Body of pancreas (tissue), 4 donors: ENCODE measurements around the gene CLEC9A. TPM values are rescaled to one million over a fixed set of nuclear protein-coding genes. Genes with fewer than 3 reads are reported as not detected.

Experiments
- ATAC-seq: fragments of 150-250 bp; one replicate; pipeline ENCODE4 v1.9.1; 2016
- DNase-seq, 4 donors: peaks; one replicate each; pipeline ENCODE4 v3.0.0-alpha.2; 2019
- H3K27ac ChIP-seq, 4 donors: fragments of 200-600 bp; sonication (generic); 1 replicate in 3 of 4; 2 replicates in 1 of 4; pipeline versions ENCODE4 v1.5.1 to v1.6.1; 2016 to 2019; ENCODE audit warnings: mild to moderate bottlenecking in 1 of 4, mixed read lengths in 1 of 4, moderate library complexity in 1 of 4
- H3K27me3 ChIP-seq, 2 donors: fragments of 200-600 bp; sonication (generic); one replicate each; pipeline ENCODE4 v1.6.0; 2016; ENCODE audit warnings: mild to moderate bottlenecking in 1 of 2
- H3K36me3 ChIP-seq, 2 donors: fragments of 200-600 bp; sonication (generic); replicated peaks in 1 of 2; 2 replicates each; pipeline ENCODE4 v1.5.1; 2016; ENCODE audit warnings: low read depth in 2 of 2; ENCODE audit not compliant: insufficient read depth in 1 of 2
- H3K4me1 ChIP-seq: fragments of 200-600 bp; sonication (generic); one replicate; pipeline ENCODE4 v1.6.0; 2016
- H3K4me3 ChIP-seq, 2 donors: fragments of 200-600 bp; sonication (generic); 1 replicate in 1 of 2; 2 replicates in 1 of 2; pipeline ENCODE4 v1.5.1; 2016 to 2019
- H3K9me3 ChIP-seq, 3 donors: fragments of 200-600 bp; sonication (generic); 1 replicate in 2 of 3; 2 replicates in 1 of 3; pipeline ENCODE4 v1.5.1; 2016
- POLR2A ChIP-seq, 3 donors: fragments of 450-650 bp; IDR thresholded peaks; one replicate each; pipeline ENCODE4 v1.6.1; 2016; ENCODE audit warnings: antibody characterized with exemption in 3 of 3, mild to moderate bottlenecking in 2 of 3
- WGBS, 2 donors: methylation state at CpG; one replicate each; pipeline ENCODE4 v1.1.5; 2017; 5-methylcytosine and 5-hydroxymethylcytosine counted together
- intact Hi-C: fragments of 100-400 bp; cut with DNase I; formaldehyde crosslinking; loops from one replicate; pipeline ENCODE4 v1.15.1; 2023
- total RNA-seq, 2 donors: library from RNA; depleted of rRNA; stranded (reverse); fragments of >200 nt; gene quantifications; one replicate each; pipeline ENCODE4 v1.1.0, GENCODE V29; 2016
- TF ChIP-seq, protein P1 (sequence below), 7 experiments: fragments of 450-650 bp in 4 of 7; fragments of 200-600 bp in 3 of 7; sonication (generic) in 3 of 7; IDR thresholded peaks; one replicate each; pipeline ENCODE4 v1.5.1; 2016 to 2019; ENCODE audit warnings: antibody characterized with exemption in 7 of 7

Gene CLEC9A
- total RNA-seq, 2 donors from 2014 or later, result 0.26 TPM; not detected in 1

- peak overlapping the region in 1 of 4 donors; percentile 2 for H3K27ac ChIP-seq
- no peak for ATAC-seq
- H3K4me1 ChIP-seq, result no peaks in the 10 kb centered on the region
- no peak for DNase-seq
- H3K4me3 ChIP-seq, result no peak overlapping the region
- H3K9me3 ChIP-seq, result no peaks in the 10 kb centered on the region
- no peaks in the 10 kb centered on the region for H3K36me3 ChIP-seq
- TF ChIP-seq, protein P1, sequence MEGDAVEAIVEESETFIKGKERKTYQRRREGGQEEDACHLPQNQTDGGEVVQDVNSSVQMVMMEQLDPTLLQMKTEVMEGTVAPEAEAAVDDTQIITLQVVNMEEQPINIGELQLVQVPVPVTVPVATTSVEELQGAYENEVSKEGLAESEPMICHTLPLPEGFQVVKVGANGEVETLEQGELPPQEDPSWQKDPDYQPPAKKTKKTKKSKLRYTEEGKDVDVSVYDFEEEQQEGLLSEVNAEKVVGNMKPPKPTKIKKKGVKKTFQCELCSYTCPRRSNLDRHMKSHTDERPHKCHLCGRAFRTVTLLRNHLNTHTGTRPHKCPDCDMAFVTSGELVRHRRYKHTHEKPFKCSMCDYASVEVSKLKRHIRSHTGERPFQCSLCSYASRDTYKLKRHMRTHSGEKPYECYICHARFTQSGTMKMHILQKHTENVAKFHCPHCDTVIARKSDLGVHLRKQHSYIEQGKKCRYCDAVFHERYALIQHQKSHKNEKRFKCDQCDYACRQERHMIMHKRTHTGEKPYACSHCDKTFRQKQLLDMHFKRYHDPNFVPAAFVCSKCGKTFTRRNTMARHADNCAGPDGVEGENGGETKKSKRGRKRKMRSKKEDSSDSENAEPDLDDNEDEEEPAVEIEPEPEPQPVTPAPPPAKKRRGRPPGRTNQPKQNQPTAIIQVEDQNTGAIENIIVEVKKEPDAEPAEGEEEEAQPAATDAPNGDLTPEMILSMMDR (IDR thresholded peaks at IDR 0.05), result no peak
- no peaks in the 10 kb centered on the region for H3K27me3 ChIP-seq
- intact Hi-C loops, result no loop called here
- 23 to 46% methylated on average over 3 of the region's 3 CpGs for WGBS, 2 donors
These were observed 67.0 kb downstream of the CLEC9A start for GRCh38 chr12:10097521-10097920.

- Histone ChIP-seq H3K4me1 (no peaks in the 10 kb centered on the region), H3K27me3 (no peaks in the 10 kb centered on the region), H3K4me3 (no peak within 1 kb of the TSS), H3K9me3 (no peaks in the 10 kb centered on the region), H3K36me3 (no peaks in the 10 kb centered on the region), H3K27ac (no peak within 1 kb of the TSS)
- 46 to 64% methylated on average over 6 to 10 of the region's 10 CpGs for WGBS, 2 donors
- DNase-seq (peak in 1 of 4 donors; percentile 17), ATAC-seq (peak; percentile 35)
- intact Hi-C loops, result no loop called here
- peak in 2 of 3 donors; percentile 44 to 47 for TF ChIP-seq POLR2A (IDR thresholded peaks at IDR 0.05)
- TF ChIP-seq, protein P1 (IDR thresholded peaks at IDR 0.05), result no peak
These were observed 68.3 kb downstream of the CLEC9A start, which contains the start of gene CLEC1A for GRCh38 chr12:10098791-10099190. Gene CLEC1A, minus strand, starts transcription at chr12:10098985. Its CDS starts 63 bp downstream, at chr12:10098922.

GRCh38 chr12:10101042-10101579 is 70.6 kb downstream of the CLEC9A start:
- H3K4me3 ChIP-seq, result no peak overlapping the region
- no peaks in the 10 kb centered on the region for H3K4me1 ChIP-seq
- intact Hi-C loops, result no loop called here
- no peaks in the 10 kb centered on the region for H3K9me3 ChIP-seq
- H3K27ac ChIP-seq, result no peak overlapping the region
- H3K27me3 ChIP-seq, result no peaks in the 10 kb centered on the region
- DNase-seq, result no peak
- 28 to 39% methylated on average over 4 to 5 of the region's 5 CpGs for WGBS, 2 donors
- ATAC-seq, result no peak
- TF ChIP-seq POLR2A (IDR thresholded peaks at IDR 0.05), result no peak
- TF ChIP-seq, protein P1 (IDR thresholded peaks at IDR 0.05), result no peak
- no peaks in the 10 kb centered on the region for H3K36me3 ChIP-seq

DNA sequence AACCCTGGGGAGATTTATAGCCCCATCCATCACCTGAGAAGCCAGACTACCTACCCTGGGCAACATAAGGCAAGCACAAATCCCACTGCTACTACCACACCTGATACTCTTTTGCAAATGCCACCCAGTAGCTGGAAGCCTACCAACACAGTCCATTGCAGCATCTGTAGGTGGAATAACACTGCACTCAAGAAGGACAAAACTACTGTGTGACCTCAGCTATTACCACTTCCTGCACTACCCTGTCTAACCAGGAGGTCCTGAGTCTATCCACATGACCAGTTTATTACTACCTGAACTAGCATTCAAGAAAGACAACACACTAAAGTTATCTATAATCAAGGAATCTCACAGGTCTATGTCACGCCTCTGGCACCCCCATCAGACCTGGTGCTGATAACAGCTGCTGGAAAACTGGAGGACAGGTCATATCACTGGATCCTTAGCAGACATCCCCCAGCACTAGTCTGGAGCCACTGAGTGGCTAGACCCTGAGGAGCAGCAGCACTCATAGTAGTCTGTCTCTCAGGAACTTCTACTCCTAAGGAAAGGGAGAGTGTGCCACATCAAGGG is 71.3 kb downstream of the CLEC9A start:
- intact Hi-C loops, result no loop called here
- no peaks in the 10 kb centered on the region for H3K9me3 ChIP-seq
- no peak for ATAC-seq
- DNase-seq, result no peak
- TF ChIP-seq POLR2A (IDR thresholded peaks at IDR 0.05), result no peak
- TF ChIP-seq, protein P1 (IDR thresholded peaks at IDR 0.05), result no peak
- no peaks in the 10 kb centered on the region for H3K36me3 ChIP-seq
- no peak overlapping the region for H3K27ac ChIP-seq
- H3K4me3 ChIP-seq, result no peak overlapping the region
- H3K4me1 ChIP-seq, result no peaks in the 10 kb centered on the region
- 65 to 70% methylated on average over 1 of the region's 1 CpG for WGBS, 2 donors
- H3K27me3 ChIP-seq, result no peaks in the 10 kb centered on the region

DNA sequence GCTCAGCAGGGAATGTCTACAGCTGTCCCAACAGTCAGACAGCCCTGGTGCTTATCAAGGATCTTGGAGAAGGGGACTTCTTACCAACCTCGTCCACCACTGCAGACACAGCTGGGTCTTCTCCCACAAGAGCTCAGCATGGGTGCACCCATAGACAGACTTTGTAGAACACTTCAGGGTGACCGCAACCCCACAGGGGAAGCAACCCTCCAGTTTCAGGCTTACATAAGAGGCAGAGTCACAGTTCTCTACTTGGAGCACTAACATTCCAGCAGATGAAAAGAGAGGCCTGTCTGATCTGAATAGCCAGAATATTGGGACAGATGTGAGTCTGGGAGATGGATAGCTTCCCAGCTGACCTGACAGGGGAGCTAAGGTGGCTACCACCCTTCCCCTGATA is 71.8 kb downstream of the CLEC9A start:
- TF ChIP-seq, protein P1 (IDR thresholded peaks at IDR 0.05), result no peak
- no peak for TF ChIP-seq POLR2A (IDR thresholded peaks at IDR 0.05)
- intact Hi-C loops, result no loop called here
- Histone ChIP-seq H3K9me3 (no peaks in the 10 kb centered on the region), H3K27me3 (no peaks in the 10 kb centered on the region), H3K4me1 (no peaks in the 10 kb centered on the region), H3K4me3 (no peak overlapping the region), H3K27ac (no peak overlapping the region), H3K36me3 (no peaks in the 10 kb centered on the region)
- 38 to 100% methylated on average over 1 to 2 of the region's 2 CpGs for WGBS, 2 donors
- peak in 1 of 4 donors; percentile 38 for DNase-seq
- no peak for ATAC-seq
